ENCODE data around the gene OPCML. TPM values are rescaled to one million over a fixed set of nuclear protein-coding genes. Genes with fewer than 3 reads are reported as not detected.

Gene OPCML
- polyA plus RNA-seq, 10 donors = 0.84 to 2.8 (median 1.8) TPM

- peak in 1 of 3 donors; percentile 53 for DNase-seq
Measured at GRCh38 chr11:132943357-132943705, 589.0 kb downstream of the OPCML start.

GRCh38 chr11:132942611-132943356 is 589.5 kb downstream of the OPCML start:
- peak in 2 of 3 donors; percentile 13 to 40 for DNase-seq

- DNase-seq = peak in 1 of 3 donors; percentile 3
Measured at GRCh38 chr11:132941761-132942160, 590.5 kb downstream of the OPCML start.

GRCh38 chr11:132941024-132941646 is 591.2 kb downstream of the OPCML start:
- DNase-seq = peak; percentile 59 to 77 (median 66)

GRCh38 chr11:132937016-132937415 is 595.3 kb downstream of the OPCML start:
- peak in 1 of 3 donors; percentile 16 for DNase-seq

DNA sequence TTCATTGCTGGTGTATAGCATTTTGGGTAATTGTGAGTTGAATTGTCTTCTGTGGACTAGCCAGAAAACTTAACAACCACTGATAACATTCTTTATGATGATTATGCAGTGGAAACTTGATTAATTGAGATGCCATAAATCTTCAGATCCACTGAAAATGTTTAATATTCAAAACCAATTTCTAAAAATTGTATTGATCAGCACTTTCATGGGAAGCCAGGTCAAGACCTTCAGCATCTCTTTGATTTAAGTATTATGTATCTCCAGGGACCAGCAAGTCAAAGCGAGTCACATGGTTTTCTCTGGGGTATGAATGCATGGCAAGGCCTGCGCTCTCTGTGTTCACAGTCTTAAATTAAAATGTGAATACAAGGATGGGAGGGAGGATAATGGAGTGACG is 596.9 kb downstream of the OPCML start:
- DNase-seq = no peak

DNA sequence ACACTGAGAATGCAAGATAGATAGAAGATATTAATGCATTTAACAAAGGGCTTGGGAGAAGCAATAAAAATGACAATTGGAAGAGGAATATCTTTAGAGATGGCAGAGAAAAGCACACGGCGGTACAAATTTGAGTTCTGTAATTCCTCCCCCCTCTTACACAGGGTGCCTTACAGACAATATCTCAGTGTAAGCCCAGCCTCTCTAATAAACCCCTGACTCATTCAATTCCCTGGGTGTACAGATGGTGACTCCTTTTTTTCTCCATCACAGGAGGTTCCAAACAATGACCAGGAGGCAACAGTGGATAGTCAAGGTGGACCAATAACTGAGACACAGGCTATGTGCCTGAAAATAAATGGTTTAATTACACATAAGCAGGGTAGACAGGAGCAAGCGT is 598.6 kb downstream of the OPCML start:
- no peak for DNase-seq

GRCh38 chr11:132925825-132926469 is 606.4 kb downstream of the OPCML start:
- no peak for DNase-seq

DNA sequence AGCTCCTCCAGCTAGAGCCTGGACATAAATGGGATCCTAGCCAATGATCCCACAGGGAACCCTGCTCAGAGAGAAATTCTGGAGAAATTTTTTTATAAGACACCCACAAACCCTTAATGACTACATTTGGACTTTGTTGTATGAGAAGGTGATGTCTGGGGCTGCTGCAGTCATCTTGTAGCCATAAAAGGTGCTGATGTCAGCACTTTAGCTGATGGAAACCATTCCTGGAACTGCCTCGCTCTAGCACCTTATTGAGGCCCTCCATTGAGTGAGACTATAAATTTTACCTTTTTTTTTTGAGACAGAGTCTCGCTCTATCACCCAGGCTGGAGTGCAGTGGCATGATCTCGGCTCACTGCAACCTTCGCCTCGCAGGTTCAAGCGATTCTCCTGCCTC is 610.7 kb downstream of the OPCML start:
- DNase-seq = no peak

DNA sequence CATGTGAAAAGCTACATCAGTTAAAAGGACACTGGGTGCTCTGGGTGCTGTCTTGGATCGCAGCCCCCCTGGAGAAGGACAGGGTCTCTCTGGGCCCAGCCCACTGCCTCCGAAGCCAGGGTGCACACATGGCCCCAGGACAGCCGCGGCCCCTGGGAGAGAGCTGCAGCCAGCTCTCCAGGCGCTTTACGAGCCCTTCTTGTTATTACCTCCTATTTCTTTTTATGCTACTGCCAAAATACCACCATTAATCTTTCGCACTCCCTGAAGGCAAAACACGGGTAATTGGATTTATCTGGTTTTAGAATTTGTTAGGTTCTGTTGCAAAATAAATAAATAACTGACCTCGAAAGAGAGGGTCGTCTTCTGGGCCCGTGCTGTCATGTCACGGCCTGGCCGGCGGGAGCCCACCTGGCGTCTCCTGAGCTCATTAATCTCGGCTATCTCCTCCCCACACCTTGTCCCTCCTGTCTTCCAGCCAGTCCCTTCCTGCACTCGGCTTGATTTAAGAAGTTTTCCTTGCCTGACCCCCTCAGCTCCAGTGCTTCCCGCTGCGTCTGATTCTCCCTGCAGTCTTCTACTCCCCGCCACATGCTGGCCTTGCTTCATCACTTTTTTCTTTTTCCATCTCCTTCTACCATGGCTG is 611.7 kb downstream of the OPCML start:
- no peak for DNase-seq

GRCh38 chr11:132914600-132914999 is 617.7 kb downstream of the OPCML start:
- DNase-seq = no peak

- DNase-seq = no peak
Measured at GRCh38 chr11:132913886-132914285, 618.4 kb downstream of the OPCML start.

GRCh38 chr11:132913295-132913694 is 619.0 kb downstream of the OPCML start:
- no peak for DNase-seq

DNA sequence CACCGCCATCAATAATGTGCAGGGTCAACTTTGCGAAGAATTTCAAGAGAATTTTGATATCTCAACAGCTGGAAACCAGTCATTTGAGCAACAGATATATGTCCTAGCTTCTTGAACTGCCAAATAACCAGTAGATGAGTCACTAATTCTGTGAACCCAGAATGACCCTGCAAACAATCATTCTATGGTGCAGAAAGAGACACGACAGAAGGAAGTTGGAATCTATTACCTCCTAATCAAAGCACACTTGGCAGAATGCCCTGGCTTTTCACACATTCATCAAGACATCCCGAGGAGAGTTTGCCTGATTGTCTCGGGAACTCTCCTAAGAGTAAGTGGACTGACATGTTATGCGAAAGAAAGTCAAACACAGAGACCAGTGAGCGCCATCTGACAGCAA is 621.1 kb downstream of the OPCML start:
- peak; percentile 14 to 86 (median 44) for DNase-seq

- DNase-seq = no peak
Measured at GRCh38 chr11:132910011-132910760, 622.1 kb downstream of the OPCML start.

GRCh38 chr11:132909021-132909606 is 623.2 kb downstream of the OPCML start:
- DNase-seq = no peak

DNA sequence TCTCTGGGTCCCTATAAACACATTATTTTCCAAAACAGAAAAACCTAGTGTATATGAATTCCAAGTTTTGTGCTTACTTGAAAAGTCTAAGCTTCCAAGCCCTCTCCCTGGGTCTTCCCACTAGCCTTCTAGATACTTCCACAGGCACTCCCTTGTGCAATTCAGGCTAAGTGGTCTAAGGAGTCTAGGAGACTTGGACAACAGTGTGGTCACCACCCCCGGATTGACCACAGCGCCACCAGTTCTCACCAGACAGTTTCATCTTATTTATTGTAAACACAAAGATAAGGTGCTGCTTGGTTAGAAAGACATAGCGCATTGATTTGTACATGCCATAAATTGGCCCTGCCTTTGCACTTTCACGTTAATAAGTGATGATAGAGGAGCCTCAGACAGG is 623.9 kb downstream of the OPCML start:
- no peak for DNase-seq

DNA sequence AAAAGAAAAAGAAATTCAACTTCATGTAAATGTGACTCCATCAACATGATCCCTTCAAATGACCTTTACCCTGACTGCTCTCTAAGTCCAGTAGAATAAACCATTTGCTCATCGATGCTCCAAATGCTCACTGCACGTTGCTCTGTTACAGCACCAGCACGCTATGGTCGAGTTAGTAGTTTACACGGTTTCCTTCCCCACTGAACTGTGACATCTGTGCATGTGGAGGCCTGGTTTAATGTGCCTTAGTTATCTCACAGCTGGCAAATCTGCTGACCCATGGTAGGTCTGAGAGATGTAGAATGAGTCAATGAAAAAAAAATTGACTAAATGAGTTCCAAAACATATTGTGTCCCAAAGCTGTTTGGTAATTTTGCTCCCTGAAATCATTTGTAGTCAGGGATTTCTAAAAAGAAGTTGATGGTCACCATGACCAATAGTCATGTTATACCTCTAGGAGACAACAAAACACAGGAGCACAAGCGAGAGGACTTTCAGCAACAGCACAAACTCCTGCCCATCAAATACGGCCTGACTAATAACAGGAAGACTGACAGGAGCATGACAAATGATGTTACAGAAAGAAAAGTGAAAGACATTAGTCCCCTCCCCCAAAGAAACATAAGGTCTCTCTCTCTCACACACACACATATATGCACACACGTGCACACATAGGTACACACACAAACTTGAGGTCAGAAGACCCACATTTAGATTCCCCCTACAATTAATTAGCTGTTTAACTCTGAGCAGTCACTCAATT is 624.5 kb downstream of the OPCML start:
- no peak for DNase-seq

GRCh38 chr11:132904607-132905006 is 627.7 kb downstream of the OPCML start:
- no peak for DNase-seq

DNA sequence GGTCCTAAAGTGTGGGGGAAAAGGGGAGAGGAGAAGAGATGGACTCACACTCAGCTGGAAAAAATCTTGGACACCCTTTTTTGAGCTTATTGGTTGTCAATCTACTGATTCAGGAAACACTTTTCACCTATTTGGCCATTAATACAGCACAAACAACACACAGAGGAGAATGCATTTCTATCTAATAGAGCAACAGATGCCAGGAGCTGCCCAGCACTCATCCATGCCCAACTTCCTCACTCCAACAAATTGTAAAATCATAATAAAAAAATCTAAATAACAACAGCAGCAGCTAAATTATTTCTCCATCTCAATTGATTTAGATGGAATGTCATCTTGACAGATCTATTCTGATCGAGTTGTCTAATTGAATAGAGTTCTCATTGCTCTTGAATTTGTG is 628.2 kb downstream of the OPCML start:
- no peak for DNase-seq
